ENCODE data around the gene TBC1D22B.
"Not testable (repeated sequence)": the region's sequence is repeated elsewhere in the genome, so short reads cannot be mapped to it uniquely, and the experiment has no call there.

Gene TBC1D22B

DNA sequence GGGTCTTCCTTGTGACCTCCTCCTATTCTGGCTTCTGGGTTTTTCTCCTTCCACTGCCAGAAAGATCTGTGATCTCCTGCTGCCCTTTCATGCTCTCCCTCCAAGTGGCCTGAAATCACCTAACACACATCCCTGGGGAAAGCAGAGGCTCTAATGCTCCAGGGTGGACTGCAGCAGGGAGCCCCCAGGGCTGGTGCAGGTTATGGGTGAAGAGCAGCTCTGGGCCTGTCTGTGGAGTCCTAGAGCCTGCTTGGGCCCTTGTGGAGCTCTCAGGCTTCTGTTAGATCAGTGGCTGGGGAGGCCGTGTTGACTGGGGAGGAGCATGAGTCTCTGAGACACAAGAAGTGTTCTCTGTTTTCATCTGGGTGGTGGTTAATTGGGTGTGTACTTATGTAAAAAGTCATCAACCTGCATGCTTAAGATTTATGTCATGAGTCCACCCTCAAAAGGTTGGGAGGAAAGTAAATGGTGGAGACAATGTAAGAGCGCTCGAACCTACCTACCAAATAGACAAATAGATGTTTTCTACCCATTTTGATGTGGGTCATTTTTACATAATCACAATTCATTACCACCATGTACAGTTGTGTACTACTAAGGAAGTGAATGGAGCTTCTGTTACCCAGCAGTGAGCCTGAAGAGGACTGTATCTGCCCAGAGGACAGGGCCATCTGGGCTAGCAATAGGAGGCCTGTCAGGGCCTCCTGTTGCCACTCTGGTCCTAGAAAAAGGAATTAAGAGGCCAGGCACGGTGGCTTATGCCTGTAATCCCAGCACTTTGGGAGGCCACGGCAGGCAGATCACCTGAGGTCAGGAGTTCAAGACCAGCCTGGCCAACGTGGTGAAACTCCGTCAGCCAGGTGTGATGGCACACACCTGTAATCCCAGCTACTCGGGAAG lies 64.2 kb downstream of the TBC1D22B start:
- no peak for DNase-seq (ENCODE audit: low spot score)

DNA sequence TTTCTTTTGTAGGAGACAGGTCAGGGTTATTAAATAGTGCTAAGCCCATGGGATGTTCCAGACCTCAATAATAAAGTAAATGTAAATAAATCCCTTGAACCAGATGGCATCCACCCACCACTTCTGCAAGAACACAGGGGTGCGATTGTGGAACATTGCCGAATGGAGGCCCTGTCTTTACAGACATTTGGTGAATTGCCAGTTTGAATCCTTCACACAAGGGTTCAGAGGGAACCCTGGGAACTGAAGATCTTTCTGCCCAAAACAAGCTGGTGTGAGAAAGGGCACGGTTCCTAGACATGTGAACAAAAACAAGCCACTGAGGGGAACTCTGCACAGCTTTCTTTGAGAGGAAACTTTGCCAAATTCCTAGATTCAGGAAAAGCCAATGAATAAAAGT lies 66.0 kb downstream of the TBC1D22B start:
- DNase-seq (ENCODE audit: low spot score): no peak

GRCh38 chr6:37324131-37325033 lies 66.8 kb downstream of the TBC1D22B start:
- DNase-seq (ENCODE audit: low spot score): no peak

DNA sequence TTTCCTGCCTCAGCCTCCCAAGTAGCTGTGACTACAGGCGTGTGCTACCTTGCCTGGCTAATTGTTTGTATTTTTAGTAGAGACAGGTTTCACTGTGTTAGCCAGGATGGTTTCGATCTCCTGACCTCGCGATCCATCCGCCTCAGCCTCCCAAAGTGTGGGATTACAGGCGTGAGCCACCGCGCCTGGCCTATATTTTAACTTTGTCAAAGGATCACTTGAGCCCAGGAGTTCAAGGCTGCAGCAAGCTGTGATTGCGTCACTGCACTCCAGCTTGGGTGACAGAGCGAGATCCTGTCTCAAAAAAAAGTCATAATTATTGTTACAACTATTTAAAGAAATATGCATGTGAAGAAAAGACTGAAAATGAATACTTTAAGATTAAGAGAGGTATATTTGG lies 72.8 kb downstream of the TBC1D22B start:
- DNase-seq (ENCODE audit: low spot score): not testable (repeated sequence)

DNA sequence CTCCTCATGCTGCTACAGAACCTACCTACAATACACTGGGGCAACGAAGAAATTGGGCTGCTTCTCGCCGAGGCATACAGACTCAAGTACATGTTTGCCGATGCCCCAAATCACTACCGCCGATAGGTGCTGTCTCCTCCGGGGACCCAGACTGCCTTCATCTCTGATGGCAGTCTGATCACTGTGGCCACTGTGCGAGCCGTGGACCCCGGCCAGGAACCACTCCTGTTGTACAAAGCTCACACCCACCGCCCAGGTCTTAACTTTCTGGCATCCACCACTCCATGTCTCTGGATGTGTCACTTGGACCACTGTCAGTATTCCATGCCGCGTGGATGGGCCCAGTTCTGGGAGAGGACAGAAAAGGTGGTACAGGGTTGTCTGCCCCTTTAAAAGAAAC lies 73.5 kb downstream of the TBC1D22B start:
- DNase-seq (ENCODE audit: low spot score): no peak

DNA sequence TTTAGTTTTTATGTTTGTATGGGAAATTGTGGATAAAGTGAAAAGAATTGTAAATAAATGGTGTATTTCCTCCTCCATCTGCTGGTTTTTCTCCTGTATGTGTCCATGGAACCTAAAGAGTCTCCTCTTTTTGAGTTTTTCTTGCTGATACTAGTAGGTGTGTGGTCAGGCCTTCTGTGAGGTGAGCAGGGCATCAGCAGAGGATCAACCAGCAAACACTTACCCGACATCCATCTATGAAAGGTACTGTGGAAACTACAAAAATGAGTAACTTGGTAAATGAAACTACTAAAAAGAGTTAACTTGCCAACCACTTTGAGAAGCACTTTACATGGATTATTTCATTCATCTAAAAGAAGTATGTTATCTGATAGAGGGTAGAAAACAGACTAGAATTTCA lies 75.3 kb downstream of the TBC1D22B start:
- no peak for DNase-seq (ENCODE audit: low spot score)

DNA sequence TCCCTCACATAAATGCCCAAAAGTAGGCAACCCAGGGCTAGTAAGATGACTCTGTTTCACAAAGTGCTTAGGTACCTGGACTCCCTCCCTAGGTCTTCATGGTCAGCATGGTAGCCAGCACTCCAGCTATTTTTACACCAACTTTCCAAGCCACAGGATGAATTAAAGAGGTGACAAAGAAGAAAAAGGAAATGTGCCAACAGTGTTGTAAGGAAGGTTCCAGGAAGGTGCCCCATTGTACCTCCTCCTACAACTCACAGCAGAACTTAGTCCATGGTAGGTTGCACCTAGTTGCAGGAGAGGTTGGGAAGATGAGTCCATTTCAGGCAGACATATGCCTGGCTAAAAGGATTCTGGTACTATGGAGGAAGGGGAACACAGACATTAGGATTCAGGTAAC lies 76.5 kb downstream of the TBC1D22B start:
- DNase-seq (ENCODE audit: low spot score): no peak

- not testable (repeated sequence) for DNase-seq (ENCODE audit: low spot score)
These were observed 80.7 kb downstream of the TBC1D22B start for GRCh38 chr6:37338317-37338716.

GRCh38 chr6:37338745-37339255 lies 81.2 kb downstream of the TBC1D22B start:
- no peak for DNase-seq (ENCODE audit: low spot score)

- no peak for DNase-seq (ENCODE audit: low spot score)
These were observed 82.4 kb downstream of the TBC1D22B start for GRCh38 chr6:37339741-37340638.

GRCh38 chr6:37340639-37340943 lies 83.0 kb downstream of the TBC1D22B start:
- DNase-seq (ENCODE audit: low spot score): no peak

DNA sequence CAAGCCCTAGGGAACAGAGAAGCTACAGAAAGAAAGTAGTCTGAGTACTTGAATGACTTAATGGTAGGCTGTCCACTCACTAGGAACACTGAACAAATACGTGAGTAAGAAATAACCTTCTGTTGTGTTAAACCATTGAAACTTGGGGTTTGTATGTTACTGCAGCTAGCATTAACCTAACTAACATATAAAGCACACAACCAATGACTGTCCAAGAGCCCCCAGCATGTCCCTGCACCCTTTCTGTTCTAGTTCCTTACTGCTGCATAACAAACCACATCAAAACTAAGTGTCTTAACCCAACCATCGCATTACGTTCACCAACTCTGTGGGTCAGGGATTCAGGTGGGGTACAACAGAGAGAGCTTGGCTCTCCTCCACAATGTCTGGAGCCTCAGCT lies 85.7 kb downstream of the TBC1D22B start:
- no peak for DNase-seq (ENCODE audit: low spot score)

DNA sequence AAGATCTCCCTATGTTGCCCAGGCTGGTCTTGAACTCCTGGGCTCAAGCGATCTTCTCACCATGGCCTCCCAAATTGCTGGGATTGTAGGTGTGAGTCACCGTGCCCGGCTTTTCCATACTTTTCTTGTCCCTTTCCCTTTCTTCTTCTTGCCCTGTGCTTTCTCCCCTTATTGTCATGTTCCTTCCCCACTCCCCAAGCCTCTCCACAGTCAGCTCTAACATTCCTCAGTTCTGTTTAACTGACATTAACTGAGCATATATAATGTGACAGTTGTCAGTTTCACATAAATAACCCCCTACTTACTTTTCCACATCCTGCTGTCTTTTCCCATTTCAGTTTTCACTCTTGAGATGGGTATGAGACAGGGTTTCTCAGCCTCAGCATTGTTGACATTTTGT lies 86.7 kb downstream of the TBC1D22B start:
- DNase-seq (ENCODE audit: low spot score): no peak

- not testable (repeated sequence) for DNase-seq (ENCODE audit: low spot score)
These were observed 88.2 kb downstream of the TBC1D22B start for GRCh38 chr6:37345804-37346203.

GRCh38 chr6:37347177-37347576 lies 89.6 kb downstream of the TBC1D22B start:
- no peak for DNase-seq (ENCODE audit: low spot score)

- DNase-seq (ENCODE audit: low spot score): no peak
These were observed 90.1 kb downstream of the TBC1D22B start for GRCh38 chr6:37347670-37348111.

- no peak for DNase-seq (ENCODE audit: low spot score)
These were observed 93.5 kb downstream of the TBC1D22B start for GRCh38 chr6:37351027-37351426.

GRCh38 chr6:37352384-37352783 lies 94.8 kb downstream of the TBC1D22B start:
- no peak for DNase-seq (ENCODE audit: low spot score)

- DNase-seq (ENCODE audit: low spot score): peak; percentile 75
These were observed 96.4 kb downstream of the TBC1D22B start, which contains the start of gene RNF8 for GRCh38 chr6:37353761-37354525. RNF8 (plus strand) TSS chr6:37353983; CDS start chr6:37354165, 182 bp downstream.

GRCh38 chr6:37354526-37355384 lies 97.2 kb downstream of the TBC1D22B start:
- DNase-seq (ENCODE audit: low spot score): no peak
